Measurements from ENCODE around the gene GSTO2. TPM values are rescaled to one million over a fixed set of nuclear protein-coding genes. Genes with fewer than 3 reads are reported as not detected.

GSTO2 gene
- total RNA-seq, 1 donor from 2014 or later: 9.1 TPM

GRCh38 chr10:104316321-104317099 is 47.5 kb downstream of the GSTO2 start:
- ATAC-seq: no peak
- H3K27ac ChIP-seq: no peak overlapping the region

GRCh38 chr10:104317269-104317710 is 48.3 kb downstream of the GSTO2 start:
- intact Hi-C loops (cut with DNase I): no loop called here
- Histone ChIP-seq H3K27ac (no peak overlapping the region), H3K4me3 (no peak overlapping the region), H3K9me3 (no peaks in the 10 kb centered on the region), H3K36me3 (peaks cover 35% of the 10 kb centered on the region), H3K4me1 (peaks cover 61% of the 10 kb centered on the region), H3K27me3 (no peaks in the 10 kb centered on the region)
- ATAC-seq (no peak), DNase-seq (no peak)
- TF ChIP-seq CTCF (IDR thresholded peaks at IDR 0.05): no peak

More at GRCh38 chr10:104316321-104317099, 47.5 kb downstream of the GSTO2 start:
- intact Hi-C loops (cut with DNase I): no loop called here
- no peaks in the 10 kb centered on the region for H3K9me3 ChIP-seq
- H3K27me3 ChIP-seq: no peaks in the 10 kb centered on the region
- no peak for TF ChIP-seq CTCF (IDR thresholded peaks at IDR 0.05)
- no peak for DNase-seq
- no peak overlapping the region for H3K4me3 ChIP-seq
- H3K36me3 ChIP-seq: peaks cover 41% of the 10 kb centered on the region
- peaks cover 58% of the 10 kb centered on the region for H3K4me1 ChIP-seq

- Histone ChIP-seq H3K27me3 (no peaks in the 10 kb centered on the region), H3K9me3 (no peaks in the 10 kb centered on the region), H3K27ac (no peak overlapping the region), H3K4me1 (peaks cover 66% of the 10 kb centered on the region), H3K36me3 (peaks cover 30% of the 10 kb centered on the region), H3K4me3 (no peak overlapping the region)
- no peak for ATAC-seq
- intact Hi-C loops (cut with DNase I): no loop called here
- TF ChIP-seq CTCF (IDR thresholded peaks at IDR 0.05): no peak
- peak; percentile 26 for DNase-seq
These were observed 48.8 kb downstream of the GSTO2 start for GRCh38 chr10:104317726-104318299.

- H3K27ac ChIP-seq: no peak overlapping the region
- peaks cover 71% of the 10 kb centered on the region for H3K4me1 ChIP-seq
These were observed 49.3 kb downstream of the GSTO2 start for GRCh38 chr10:104318326-104318725.

More at GRCh38 chr10:104318326-104318725, 49.3 kb downstream of the GSTO2 start:
- Histone ChIP-seq H3K4me3 (no peak overlapping the region), H3K36me3 (peaks cover 24% of the 10 kb centered on the region), H3K27me3 (no peaks in the 10 kb centered on the region), H3K9me3 (no peaks in the 10 kb centered on the region)
- DNase-seq (peak; percentile 38), ATAC-seq (no peak)
- intact Hi-C loops (cut with DNase I): no loop called here
- no peak for TF ChIP-seq CTCF (IDR thresholded peaks at IDR 0.05)
